Stimulated activated CD4-positive, alpha-beta T cell treated with anti-CD3 and anti-CD28 coated beads, Interleukin-1b, Interleukin-23, amount 100 ng/mL, for 4 hours (primary cell): ENCODE data around the gene UNC13D.

Source experiments
- DNase-seq, 2 donors: peaks; one replicate each; pipeline ENCODE4 v3.0.0-alpha.2; 2020; ENCODE audit warnings: low read depth in 2 of 2

The UNC13D gene

DNA sequence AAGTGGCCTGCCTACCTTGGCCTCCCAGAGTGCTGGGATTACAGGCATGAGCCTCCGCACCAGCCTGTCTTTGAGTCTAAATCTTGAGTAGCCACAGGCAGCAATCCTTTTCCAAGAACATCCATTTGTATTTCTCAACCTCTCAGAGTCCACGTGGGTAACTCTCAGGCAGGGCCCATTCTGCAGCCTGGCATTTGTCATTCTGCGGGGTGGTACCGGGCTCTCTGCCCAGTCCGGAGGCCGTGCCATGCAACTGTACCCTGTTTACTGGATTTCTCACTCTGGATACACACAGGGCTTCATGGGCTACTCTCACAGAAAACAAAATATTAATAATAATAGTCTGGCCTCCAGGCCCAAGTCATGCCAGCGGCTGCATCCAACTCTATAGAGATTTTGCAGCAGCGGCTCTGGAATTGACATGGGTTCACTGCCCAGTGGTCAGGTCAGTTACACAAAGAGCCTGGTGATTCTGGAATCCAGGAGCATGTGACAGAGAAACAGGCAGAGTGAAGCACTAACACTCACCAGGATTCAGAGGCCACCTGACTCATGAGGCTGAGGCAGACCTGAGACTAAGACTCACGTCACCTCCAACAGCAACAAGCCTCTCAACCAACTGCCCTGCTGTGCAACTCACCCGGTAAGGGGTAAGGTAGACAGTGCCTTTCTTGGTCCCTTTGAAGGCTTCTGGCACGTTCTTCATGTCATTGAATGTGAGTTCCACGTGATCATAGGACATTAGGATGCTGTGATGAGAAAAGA is 6.9 kb upstream of the UNC13D start:
- DNase-seq: no peak

DNA sequence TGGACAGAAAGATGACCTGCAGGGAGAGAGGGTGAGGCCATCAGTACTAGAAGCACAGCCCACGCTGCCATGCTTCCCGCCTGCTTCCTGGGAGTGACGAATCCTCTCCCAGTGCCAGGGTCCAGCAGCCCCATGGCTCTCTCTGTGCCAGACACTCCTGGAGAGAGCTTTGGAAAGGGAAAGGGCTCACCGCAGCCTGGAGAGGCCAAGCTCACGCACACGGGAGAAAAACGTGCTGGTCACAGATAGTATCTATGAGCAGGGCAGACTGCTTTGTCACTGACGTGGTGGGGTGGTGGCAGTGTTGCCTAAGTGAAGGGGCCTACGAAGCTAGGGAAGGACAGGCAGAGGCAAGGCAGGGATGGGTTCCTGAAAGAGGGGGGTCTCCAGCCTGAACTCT is 5.5 kb upstream of the UNC13D start:
- DNase-seq: no peak

DNA sequence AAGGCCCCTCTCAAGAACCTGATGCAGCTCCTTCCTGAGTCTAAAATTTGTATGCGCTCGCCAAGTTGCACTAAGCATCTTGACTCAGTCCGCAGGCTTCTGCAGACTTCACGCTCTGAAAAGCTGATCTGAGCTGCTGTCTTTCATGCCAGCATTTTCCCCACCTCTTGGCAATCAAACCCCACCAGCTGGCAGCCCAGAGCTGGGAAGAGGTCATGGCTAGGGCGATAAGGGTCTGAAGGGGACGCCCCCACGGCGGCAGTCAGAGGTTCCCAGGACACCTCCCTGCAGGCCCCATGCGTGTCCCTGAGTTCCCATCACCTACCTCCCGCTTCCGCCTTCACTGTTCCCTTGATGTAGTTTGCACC is 5.1 kb upstream of the UNC13D start:
- no peak for DNase-seq

DNA sequence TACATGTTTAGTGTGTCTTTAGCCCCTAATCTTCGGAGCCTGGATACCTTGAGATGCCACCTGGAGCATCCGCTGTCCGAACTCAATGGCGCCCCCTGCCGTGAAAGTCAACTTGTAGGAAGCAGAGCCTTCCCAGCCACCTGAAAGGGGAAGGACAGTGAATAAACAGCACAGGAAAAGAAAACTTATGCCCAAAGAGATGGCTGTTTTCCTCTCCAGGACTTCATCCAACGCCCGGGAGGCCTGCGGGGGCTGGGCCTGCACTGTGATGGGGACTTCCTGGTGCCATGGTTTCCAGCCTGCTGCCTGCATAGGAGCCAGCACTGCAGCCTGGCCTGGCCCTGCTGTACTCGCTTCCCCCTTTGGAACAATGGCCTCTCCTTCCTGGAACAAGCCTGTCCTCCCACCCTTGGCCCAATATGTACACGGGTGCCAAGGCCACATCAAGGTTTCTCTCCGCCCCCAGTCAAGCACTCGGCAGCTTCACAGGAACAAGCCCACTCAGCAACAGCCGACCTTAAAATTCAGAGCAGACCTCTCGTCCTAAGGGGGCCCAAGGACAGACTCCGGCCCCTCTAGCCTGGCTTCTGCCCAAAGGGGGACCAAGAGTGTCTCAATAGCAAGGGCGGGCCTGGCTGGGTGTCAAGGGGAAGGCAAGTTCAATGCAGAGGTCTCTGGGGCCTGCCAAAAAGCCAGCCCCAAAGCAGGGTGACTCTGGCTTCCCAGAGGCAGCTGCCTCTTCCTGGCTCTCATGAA is 4.5 kb upstream of the UNC13D start:
- DNase-seq: peak; percentile 80 to 88

DNA sequence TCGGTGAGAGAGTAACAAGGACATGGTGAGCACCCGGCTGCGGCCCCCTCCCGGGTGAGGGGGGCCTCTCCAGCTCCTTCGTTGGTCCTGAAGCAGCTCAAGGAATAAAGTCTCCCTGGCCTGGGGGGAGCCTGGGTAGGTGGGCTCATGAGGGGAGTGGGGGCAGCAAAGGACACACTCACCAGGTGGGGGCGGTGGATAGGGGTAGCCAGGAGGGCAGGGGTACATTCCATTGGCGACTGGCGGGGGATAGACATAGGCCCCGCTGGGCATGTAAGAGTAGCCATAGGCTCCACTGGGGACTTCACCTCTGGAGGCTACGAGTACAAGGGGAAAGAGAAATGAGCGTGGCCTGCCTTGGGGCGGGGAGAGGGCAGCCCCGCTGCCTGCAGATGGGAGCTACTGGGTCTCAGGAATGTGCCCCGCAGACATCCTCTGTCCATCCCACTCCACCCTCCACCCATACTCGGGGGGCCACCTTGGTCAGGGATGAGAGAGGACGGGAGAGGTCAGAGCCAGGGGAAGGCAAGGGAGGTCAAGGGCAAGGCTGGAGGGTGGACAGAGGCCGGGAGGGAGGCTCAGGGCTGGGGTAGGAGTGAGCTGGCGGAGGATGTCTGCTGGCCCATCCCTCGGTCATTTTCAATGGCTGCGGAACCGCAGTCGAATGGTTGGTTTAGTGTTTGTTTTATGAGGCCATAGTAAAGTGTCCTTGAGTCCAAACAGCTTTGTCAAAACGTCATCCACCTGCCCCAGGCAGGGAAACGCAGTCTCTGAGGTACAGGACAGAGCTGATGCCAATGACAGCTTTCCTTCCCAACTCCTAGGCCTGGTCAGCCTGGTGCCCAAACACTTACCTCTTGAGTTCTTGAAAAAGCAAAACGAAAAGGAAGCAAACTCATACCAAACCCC is 3.7 kb upstream of the UNC13D start:
- DNase-seq: no peak

DNA sequence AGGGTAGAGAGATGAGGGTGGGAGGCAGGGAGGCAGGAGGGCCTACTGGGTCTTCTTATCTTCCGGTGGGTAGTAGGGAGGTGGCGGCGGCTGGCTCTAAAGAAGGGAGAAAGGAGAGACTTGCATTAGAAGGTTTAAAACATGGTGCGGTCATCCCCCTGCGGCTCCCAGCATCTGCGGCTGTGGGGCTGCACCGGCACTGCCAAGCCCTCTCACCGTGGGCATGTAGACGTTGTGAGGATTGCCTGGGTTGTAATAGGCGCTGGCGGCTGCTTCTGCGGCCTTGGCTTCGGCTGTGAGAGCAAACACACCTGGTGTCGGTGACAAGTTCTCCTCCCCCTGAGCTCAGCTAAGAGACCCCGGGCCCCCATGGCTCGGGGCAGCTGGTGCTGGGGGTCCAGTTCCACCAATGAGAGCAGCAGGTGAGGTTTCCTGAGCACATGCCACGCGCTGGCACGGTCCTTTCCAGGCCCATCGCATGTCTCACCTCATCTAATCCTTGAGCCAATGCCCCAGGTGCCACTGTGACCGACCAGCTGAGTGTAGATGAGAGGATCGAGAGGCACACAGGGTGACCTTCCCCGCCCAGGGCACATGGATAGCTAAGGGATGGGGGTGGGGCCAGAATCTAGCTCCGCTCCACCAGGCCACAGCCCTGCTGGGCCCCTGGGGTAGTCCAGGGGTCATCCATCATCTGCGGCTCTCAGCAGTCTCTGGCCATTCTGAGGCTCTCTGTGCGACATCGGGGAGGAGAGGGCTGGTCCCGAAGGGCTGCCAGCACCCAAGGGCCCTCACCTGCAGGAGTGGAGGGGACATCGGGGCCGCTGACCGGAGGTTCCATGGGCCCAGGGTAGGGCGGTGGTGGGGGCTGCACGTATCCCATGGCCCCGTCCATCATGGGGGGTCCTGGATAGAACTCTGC is 2.7 kb upstream of the UNC13D start:
- no peak for DNase-seq

DNA sequence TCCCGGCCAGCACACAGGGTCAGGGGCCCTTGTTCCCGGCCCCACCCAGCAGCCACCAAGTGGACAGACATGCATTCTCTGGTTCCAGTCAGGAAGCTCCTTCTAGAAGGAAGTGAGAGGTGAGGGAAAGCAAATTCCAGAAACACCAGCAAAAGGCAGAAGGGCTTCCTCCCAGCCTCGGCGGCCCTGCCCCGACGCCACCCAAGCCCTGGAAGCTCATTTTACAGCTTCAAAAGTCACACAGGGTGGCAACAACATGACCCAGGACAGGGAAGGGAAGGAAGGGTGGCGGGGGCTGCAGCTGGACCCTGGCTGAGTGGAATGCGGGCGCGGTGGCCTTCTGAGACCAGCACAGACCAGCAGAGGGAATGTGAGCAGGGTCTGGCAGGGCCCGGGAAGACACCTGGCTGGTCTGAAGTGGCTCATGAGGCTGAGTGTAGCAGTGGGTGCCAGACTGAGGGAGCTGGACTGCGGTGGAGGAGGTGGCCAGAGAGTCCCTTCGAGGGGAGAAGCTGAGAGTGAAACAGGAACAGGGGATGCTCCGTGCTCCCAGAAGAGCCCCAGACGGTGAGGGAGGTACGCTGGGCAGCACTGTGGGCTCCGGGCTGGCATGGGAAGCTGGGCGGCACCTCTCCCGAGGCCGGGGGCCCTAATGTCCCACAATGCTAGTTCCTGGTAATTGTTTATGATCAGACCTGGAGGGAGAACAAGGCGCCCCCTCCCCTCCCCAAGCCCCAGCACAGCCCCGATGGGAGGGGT is 1.9 kb upstream of the UNC13D start:
- DNase-seq: no peak

DNA sequence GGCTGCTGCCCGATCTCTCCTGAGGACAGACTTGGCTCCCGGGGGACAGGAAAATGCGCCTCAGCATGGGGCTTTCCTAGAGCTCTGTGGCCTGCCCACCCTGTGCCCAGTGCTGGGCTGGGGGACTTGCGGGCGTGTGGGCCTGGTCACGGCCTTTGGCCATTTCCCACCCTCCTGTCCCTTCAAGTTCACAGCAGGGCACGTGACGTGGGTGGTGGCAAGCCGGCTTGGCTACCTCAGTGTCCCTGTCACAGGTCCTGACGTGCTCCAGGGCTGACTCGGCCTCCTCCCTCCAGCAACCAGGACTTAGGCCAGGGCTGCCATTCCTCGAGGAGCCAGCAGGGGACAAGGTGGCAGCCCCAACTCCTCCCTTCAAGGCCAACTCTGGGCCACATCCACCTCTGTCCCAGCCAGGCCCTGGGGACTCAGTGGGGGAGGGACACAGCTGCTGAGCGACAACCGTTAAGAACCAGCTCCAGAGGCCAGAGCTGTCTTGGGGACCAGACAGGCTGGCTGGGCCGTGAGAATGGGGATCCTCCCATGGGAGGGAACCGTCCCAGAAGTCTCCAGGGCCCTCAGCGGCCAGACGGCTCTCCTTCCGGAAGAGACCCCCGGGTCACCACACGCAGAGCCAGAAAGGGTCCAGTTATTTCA is 981 bp upstream of the UNC13D start:
- peak; percentile 39 to 57 for DNase-seq

DNA sequence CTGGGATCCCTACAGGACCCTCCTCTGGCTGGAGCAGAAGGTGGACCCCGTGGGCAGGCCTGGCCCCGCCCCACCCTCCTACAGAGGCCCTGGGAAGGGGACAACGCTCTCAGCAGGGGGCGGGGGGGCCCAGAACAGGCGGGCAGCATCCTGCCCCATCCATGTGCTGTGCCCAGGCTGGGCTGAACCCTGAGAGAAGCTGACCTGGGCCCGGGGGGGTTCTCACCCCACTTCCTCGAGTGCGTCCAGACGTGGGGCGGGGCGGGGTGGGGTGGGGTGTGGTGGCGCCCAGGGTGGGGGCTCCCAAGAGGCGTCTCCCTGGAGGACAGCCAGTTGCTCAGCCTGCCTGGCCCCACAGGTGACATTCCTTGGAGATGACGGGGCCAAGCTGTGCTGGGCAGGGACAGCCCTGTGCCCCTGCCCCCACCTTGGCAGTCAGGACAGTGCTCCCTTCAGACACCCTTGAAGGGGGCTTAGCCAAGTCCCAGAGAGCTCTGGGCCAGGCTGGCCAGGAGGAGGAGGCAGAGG is 390 bp upstream of the UNC13D start:
- DNase-seq: no peak

DNA sequence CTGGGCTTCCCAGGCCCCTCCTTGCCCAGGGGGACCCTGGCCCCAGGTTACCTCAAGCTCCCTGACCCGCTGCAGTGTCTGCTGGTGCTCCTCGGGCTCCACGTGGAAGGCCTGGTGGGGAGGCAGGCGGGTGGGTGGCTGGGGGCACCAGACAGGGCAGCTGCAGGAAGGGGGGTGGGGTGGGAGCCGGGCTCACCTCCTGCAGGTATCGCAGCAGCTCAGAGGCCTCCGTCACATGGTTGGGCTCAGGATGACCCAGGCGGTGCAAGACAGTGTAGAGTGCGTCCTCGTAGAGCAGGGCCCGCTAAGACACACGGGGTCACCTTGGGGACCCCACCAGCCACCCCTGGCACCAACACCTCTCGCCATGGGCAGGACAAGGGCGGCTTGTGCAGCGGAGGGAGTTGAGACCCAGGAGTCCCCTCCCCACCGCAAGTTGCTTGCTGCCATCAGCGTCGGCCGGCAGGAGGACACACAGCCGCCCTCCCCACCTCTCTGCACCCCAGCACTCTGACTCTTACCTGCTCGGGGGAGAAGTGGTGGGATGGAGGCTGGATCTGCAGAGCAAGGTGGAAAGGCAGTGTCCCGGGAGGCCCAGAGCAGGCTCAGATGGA is 1.1 kb downstream of the UNC13D start:
- no peak for DNase-seq

DNA sequence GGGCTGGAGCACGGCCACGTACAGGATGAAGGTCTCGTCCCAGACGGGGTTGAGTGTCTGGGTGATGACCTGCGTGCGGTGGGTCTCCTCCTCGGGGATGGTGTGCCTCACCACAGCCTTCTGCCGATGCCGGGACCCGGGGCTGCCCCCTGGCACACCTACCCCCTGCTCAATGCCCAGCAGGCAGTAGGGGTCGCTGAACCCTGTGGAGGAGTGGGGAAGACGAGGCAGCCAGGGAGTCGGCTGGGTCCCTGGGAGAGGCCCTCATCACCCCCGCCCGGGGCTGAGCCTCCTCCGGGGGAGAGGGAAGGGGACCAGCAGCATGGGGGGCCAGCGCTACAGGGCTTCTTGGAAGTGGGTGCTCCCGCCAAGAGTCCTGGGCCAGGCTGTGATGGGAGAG is 1.8 kb downstream of the UNC13D start:
- no peak for DNase-seq

DNA sequence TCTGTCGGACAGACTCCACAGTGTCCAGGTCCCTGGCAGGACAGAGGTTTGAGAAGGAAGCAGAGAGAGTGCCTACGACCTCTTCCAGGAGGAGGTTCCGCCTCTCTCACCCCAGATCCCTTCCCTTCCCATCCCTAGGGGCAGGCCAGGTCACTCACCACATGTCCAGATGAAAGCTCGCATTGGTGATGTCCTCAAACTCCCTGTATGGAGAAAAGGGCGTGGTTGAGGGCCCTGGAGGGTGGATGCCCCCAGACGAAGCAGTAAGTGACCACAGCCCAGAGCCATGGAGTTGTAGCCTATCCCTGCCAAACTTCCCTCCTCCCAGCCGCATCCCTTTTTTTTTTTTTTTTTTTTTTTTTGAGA is 3.4 kb downstream of the UNC13D start:
- DNase-seq: no peak

DNA sequence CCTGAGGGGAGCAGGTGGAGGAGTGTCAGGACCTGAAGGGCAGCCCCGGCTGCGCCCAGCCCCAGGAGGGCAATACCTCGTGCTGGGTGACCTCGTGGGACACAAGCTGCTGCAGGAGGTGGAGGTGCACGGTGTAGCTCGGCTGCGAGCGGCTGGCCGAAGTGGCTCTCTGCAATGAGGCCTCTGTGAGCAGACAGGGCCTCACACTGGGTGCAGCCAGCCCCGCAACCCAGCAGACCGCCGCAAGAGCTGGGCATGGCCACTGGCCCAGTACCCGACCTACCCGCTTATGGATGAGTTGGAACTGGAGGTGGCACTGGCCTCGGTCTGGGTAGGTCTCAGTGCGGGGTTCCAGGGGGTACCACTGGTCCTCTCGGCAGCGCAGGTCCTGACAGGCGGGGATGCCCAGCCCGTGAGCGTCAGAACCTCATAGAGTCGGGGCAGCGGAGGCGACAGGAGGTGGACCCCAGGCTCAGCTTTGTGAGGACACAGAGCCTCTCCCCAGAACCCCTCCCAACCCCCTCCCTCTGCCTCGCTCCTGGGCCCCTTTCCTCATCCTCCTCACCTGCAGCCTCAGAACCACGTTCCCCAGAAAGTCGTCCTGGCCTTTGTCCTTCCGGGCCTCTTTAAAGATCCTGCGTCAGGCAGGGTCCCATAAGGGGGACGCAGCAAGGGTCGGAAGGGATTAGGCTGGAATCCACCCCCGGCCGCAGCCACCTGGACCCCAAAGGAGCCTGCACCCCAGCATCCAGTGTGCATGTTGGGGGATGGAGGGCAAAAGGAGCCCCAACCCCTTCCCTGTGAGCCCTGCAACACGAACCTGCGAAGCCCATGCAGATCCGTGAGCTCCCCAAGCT is 4.0 kb downstream of the UNC13D start:
- no peak for DNase-seq

DNA sequence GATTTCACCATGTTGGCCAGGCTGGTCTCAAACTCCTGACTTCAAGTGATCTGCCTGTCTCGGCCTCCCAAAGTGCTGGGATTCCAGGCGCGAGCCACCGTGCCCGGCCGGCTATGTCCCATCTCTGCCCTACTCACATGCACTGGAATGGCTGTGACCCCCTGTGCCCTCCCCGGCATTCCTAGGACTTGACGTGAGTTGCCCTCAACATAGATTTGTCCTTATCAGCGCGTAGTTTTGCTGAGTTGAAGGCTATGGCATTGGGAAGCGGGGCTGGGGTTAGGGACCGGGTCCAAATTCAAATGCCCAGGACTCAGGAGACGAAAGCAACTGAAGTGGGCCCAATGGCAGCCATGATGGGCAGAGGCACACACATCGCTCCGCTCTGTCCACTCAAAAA is 5.8 kb downstream of the UNC13D start:
- DNase-seq: no peak

DNA sequence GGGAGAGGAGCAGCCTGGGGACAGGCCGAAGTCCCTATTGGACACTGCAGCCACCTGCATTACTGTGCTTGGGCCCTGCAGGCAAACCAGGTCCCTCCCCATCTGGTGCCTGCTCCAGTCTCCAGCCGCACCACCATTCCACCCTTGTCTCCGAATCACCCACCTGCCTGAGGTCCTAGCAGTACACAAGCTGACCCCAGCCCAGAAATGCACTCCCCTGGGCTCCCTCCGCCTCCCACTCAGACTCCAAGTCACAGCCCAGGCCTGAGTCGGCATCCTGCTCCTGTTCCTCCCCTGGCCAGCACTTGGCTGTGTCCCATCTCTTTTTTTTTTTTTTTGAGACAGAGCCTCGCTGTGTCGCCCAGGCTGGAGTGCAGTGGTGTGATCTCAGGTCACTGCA is 6.3 kb downstream of the UNC13D start:
- no peak for DNase-seq

DNA sequence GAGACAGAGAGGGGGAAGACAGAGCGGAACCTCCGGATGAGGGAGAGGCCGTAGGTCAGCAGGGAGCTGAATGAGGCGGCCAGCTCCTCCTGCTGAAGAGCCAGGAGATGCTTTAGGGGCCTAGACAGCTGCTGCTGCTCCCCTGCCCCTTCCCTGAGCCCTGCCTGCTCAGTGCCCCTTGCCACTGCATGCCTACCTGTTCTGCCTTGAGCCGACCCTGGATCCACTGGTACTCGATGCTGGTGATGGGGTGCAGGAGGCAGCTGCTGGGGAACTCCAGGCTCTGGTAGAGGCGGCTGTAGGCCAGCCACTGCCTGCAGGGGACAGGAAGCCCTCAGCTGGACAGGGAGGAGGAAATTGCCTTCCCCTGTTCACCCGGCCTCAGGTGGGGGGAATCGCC is 7.6 kb downstream of the UNC13D start:
- DNase-seq: no peak

DNA sequence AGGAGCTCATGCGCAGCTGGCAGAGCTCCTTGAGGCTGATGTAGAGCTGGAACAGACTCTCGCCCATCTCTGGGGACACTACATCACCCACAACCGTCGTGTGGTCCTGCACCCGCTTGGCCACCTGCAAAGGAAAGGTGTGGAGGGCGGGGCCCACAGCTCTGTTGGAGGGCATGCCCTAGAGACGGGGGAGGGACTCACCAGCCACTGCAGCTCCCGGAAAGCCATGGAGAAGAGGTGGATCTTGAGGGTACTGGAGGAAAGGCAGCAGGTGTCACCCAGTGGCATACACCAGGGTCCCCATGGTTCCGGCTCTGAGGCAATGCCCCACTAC is 8.6 kb downstream of the UNC13D start:
- no peak for DNase-seq

DNA sequence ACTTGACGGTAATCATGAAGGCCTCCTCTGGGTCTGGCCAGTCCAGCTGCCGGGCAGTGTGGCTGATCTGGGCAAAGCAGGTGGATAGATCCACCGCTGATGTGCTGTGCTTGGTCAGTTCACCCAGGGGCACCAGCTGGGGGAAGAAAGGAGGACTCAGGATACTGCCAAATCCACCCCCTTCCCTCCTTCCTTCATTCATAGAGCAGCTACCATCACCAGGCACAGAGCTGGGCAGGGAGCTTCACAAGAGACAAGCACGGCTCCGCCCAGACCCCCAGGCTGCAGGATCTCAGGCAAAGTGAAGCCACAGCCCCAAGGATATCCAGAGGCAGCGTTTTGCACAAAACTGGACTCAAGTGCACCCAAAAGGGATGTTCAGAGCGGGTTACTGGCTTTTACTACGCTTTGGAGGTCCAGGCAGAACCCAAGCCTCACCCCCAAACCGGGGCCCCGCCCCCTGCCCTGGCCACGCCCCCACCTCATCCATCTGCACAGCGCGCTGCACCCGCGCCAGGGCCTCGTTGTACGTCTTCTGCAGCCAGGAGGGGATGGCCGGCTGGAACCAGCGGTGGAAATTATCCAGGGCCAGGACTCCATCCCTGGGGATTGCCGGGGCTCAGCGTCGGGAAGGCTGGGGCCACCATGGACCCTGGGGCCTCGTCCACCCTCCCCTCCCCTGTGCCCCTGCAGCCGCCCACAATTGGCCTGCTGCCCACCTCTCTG is 9.1 kb downstream of the UNC13D start:
- DNase-seq: no peak
